Panc1 (cell line): ENCODE results near the gene GSTO2.

Experiments
- CTCF ChIP-seq: fragments of 450-650 bp; IDR thresholded peaks from 2 replicates; pipeline ENCODE4 v1.5.1; 2017; ENCODE audit warnings: mild to moderate bottlenecking
- POLR2AphosphoS5 ChIP-seq: IDR thresholded peaks from 2 replicates; pipeline ENCODE4 v1.6.1; 2012; ENCODE audit warnings: mild to moderate bottlenecking, low read depth, low read length, moderate library complexity
- TCF7L2 ChIP-seq: IDR thresholded peaks from 2 replicates; pipeline ENCODE4 v1.6.1; 2011; ENCODE audit warnings: mild to moderate bottlenecking, low read depth, low read length, inconsistent platforms

GRCh38 chr10:104245066-104245632, 23.8 kb upstream of the GSTO2 start:
- no peak for TF ChIP-seq CTCF
- no peak for TF ChIP-seq POLR2AphosphoS5
- TF ChIP-seq TCF7L2: no peak
